PC-3 (cell line): ENCODE data around the gene CRELD2. TPM values are rescaled to one million over a fixed set of nuclear protein-coding genes. Genes with fewer than 3 reads are reported as not detected.

ENCODE experiments used
- ATAC-seq: fragments of 200-7000 bp; cut with Tn5 transposase; 2 replicates; pipeline ENCODE4 v1.9.1; 2020; ENCODE audit warnings: mild to moderate bottlenecking, moderate library complexity
- BruUV-seq: library from RNA; stranded (reverse); fragments of 400-500 nt; replicated peaks from 2 replicates; lab custom pipeline; 2021; lab: Mats Ljungman, UMichigan
- CTCF ChIA-PET: fragments of 300-600 bp; sonication (Branson Sonifier 250); formaldehyde crosslinking; loops from one replicate; lab custom pipeline; 2022; ENCODE audit warnings: antibody characterized with exemption; lab: Charles Lee
- POLR2A ChIA-PET: fragments of 300-600 bp; sonication (Branson Sonifier 250); formaldehyde crosslinking; loops from one replicate; lab custom pipeline; 2022; ENCODE audit warnings: antibody characterized with exemption; ENCODE audit not compliant: unreplicated experiment; lab: Charles Lee
- DNase-seq: peaks from one replicate; pipeline ENCODE4 v3.0.0-alpha.2; 2015
- H2AFZ ChIP-seq: fragments of 300-600 bp; sonication (generic); 2 replicates; pipeline ENCODE4 v1.6.0; 2016; ENCODE audit warnings: antibody characterized with exemption, low read length
- H3F3A ChIP-seq: fragments of 300-600 bp; sonication (generic); one replicate; pipeline ENCODE4 v1.6.0; 2017; ENCODE audit warnings: antibody characterized with exemption, low read length, control low read depth, mild to moderate bottlenecking; ENCODE audit not compliant: unreplicated experiment
- H3K27ac ChIP-seq: fragments of 300-600 bp; sonication (generic); 2 replicates; pipeline ENCODE4 v1.5.1; 2016; ENCODE audit warnings: mild to moderate bottlenecking, low read length
- H3K27me3 ChIP-seq: fragments of 300-600 bp; sonication (generic); 2 replicates; pipeline ENCODE4 v1.6.1; 2016; ENCODE audit warnings: low read length, mixed read lengths
- H3K36me3 ChIP-seq: fragments of 300-600 bp; sonication (generic); 2 replicates; pipeline ENCODE4 v1.6.1; 2016; ENCODE audit warnings: low read depth, mixed run types, low read length, mixed read lengths
- H3K4me1 ChIP-seq: fragments of 300-600 bp; sonication (generic); 2 replicates; pipeline ENCODE4 v1.5.1; 2016; ENCODE audit warnings: low read length; ENCODE audit not compliant: insufficient read depth
- H3K4me2 ChIP-seq: fragments of 300-600 bp; sonication (generic); 2 replicates; pipeline ENCODE4 v1.6.0; 2016; ENCODE audit warnings: low read length
- H3K4me3 ChIP-seq: fragments of 300-600 bp; sonication (generic); 2 replicates; pipeline ENCODE4 v1.5.1; 2016; ENCODE audit warnings: mild to moderate bottlenecking, low read length, mixed read lengths
- H3K79me2 ChIP-seq: fragments of 300-600 bp; sonication (generic); 2 replicates; pipeline ENCODE4 v1.6.1; 2017; ENCODE audit warnings: low read length, mixed read lengths
- H3K9ac ChIP-seq: fragments of 300-600 bp; sonication (generic); 2 replicates; pipeline ENCODE4 v1.6.0; 2016; ENCODE audit warnings: mild to moderate bottlenecking, low read length
- H3K9me2 ChIP-seq: fragments of 300-600 bp; sonication (generic); replicated peaks from 2 replicates; pipeline ENCODE4 v1.6.1; 2016; ENCODE audit warnings: mixed run types, low read length, mixed read lengths
- H3K9me3 ChIP-seq: fragments of 300-600 bp; sonication (generic); 2 replicates; pipeline ENCODE4 v1.6.1; 2016; ENCODE audit warnings: low read length, mixed read lengths
- H4K20me1 ChIP-seq: fragments of 300-600 bp; sonication (generic); 2 replicates; pipeline ENCODE4 v1.6.1; 2016; ENCODE audit warnings: low read length, mixed read lengths
- EZH2 ChIP-seq: fragments of 300-600 bp; sonication (generic); IDR thresholded peaks from one replicate; pipeline ENCODE4 v1.6.1; 2017; ENCODE audit warnings: antibody characterized with exemption, mild to moderate bottlenecking, low read length; ENCODE audit not compliant: unreplicated experiment
- EZH2phosphoT487 ChIP-seq: fragments of 300-600 bp; sonication (generic); IDR thresholded peaks from 2 replicates; pipeline ENCODE4 v1.6.1; 2018; ENCODE audit warnings: mild to moderate bottlenecking, antibody characterized with exemption, low read length, borderline replicate concordance
- intact Hi-C: fragments of 100-400 bp; cut with micrococcal nuclease; formaldehyde crosslinking; loops from 2 replicates; pipeline ENCODE4 v1.9.0; 2023
- total RNA-seq: library from RNA; depleted of rRNA; stranded (reverse); fragments of >200 nt; gene quantifications from 2 replicates; pipeline ENCODE4 v1.2.3, GENCODE V29; 2014
- TF ChIP-seq, protein P1 (sequence below): fragments of 300-600 bp; sonication (generic); conservative IDR thresholded peaks from 2 replicates; pipeline ENCODE4 v1.5.1; 2017; ENCODE audit warnings: antibody characterized with exemption, low read depth, mild to moderate bottlenecking, low read length

CRELD2 gene
- total RNA-seq, 1 experiment from 2014 or later, result 71.3 TPM

- POLR2A ChIA-PET, result no interaction called here
Measured at GRCh38 chr22:49893025-49893424, 25.4 kb upstream of the CRELD2 start.

DNA sequence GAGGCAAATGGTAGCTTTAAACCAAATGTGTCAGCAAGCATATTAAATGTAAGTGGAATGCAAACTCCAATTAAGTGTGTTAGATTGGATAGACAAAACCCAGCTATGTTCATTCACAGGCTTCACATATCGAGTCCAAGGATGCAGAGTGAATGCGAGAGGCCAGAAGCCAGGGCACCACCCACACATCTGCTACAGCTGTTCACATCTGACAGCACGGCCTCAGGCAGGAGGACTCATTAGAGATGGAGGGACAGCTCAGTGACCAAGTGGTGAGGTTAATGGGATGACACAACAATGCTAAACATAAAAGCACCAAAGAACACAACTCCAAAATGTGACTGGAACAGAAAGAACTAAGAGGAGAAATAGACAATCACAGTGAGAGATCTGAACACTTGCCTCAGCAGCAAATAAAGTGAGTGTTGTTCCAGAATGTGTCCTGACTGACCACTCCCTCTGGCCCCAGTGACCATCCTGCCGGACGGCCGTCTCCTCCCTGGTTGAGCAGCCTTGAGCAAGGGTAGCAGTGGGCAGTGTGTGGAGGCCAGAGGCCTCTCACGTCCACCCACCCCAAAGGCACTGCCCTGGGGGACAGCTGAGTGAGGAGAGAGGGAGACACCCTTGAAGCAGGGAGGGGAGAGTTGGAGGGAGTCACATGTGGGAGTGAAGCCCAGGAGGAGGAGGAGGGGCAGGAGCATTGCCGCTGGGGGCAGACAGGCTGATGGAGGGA is 23.9 kb upstream of the CRELD2 start:
- no peak for TF ChIP-seq EZH2
- TF ChIP-seq, protein P1, sequence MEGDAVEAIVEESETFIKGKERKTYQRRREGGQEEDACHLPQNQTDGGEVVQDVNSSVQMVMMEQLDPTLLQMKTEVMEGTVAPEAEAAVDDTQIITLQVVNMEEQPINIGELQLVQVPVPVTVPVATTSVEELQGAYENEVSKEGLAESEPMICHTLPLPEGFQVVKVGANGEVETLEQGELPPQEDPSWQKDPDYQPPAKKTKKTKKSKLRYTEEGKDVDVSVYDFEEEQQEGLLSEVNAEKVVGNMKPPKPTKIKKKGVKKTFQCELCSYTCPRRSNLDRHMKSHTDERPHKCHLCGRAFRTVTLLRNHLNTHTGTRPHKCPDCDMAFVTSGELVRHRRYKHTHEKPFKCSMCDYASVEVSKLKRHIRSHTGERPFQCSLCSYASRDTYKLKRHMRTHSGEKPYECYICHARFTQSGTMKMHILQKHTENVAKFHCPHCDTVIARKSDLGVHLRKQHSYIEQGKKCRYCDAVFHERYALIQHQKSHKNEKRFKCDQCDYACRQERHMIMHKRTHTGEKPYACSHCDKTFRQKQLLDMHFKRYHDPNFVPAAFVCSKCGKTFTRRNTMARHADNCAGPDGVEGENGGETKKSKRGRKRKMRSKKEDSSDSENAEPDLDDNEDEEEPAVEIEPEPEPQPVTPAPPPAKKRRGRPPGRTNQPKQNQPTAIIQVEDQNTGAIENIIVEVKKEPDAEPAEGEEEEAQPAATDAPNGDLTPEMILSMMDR, result no peak
- TF ChIP-seq EZH2phosphoT487, result no peak
- no peak overlapping the region for H3K9ac ChIP-seq
- H3K4me2 ChIP-seq, result no peak overlapping the region
- H3K4me3 ChIP-seq, result no peak overlapping the region
- H3K27me3 ChIP-seq, result no peaks in the 10 kb centered on the region
- H3K9me2 ChIP-seq, result no peaks in the 10 kb centered on the region
- intact Hi-C loops, result no loop called here
- H3K27ac ChIP-seq, result no peak overlapping the region
- H3F3A ChIP-seq, result no peaks in the 10 kb centered on the region
- ATAC-seq (no peak), DNase-seq (no peak)
- BruUV-seq, result no TSS peak
- no peaks in the 10 kb centered on the region for H3K9me3 ChIP-seq
- no peak overlapping the region for H2AFZ ChIP-seq
- ChIA-PET CTCF (no interaction called here), POLR2A (no interaction called here)
- H4K20me1 ChIP-seq, result no peaks in the 10 kb centered on the region
- no peaks in the 10 kb centered on the region for H3K79me2 ChIP-seq
- H3K4me1 ChIP-seq, result no peaks in the 10 kb centered on the region
- no peaks in the 10 kb centered on the region for H3K36me3 ChIP-seq

More at GRCh38 chr22:49893025-49893424, 25.4 kb upstream of the CRELD2 start:
- H3K79me2 ChIP-seq, result no peaks in the 10 kb centered on the region
- no peak overlapping the region for H2AFZ ChIP-seq
- no peak overlapping the region for H3K27ac ChIP-seq
- no peaks in the 10 kb centered on the region for H4K20me1 ChIP-seq
- intact Hi-C loops, result no loop called here
- H3K4me2 ChIP-seq, result no peak overlapping the region
- H3K27me3 ChIP-seq, result no peaks in the 10 kb centered on the region
- no peak overlapping the region for H3K9ac ChIP-seq
- CTCF ChIA-PET, result no interaction called here
- H3K9me3 ChIP-seq, result no peaks in the 10 kb centered on the region
- H3K36me3 ChIP-seq, result no peaks in the 10 kb centered on the region; the same call in 1 of the 2 replicates
- H3K4me1 ChIP-seq, result no peaks in the 10 kb centered on the region
- no peaks in the 10 kb centered on the region for H3F3A ChIP-seq
- no peak overlapping the region for H3K4me3 ChIP-seq
- no peak for TF ChIP-seq EZH2
- TF ChIP-seq, protein P1, result no peak
- TF ChIP-seq EZH2phosphoT487, result no peak
- no peak for ATAC-seq
- H3K9me2 ChIP-seq, result no peaks in the 10 kb centered on the region
- BruUV-seq, result no TSS peak
- DNase-seq, result no peak

DNA sequence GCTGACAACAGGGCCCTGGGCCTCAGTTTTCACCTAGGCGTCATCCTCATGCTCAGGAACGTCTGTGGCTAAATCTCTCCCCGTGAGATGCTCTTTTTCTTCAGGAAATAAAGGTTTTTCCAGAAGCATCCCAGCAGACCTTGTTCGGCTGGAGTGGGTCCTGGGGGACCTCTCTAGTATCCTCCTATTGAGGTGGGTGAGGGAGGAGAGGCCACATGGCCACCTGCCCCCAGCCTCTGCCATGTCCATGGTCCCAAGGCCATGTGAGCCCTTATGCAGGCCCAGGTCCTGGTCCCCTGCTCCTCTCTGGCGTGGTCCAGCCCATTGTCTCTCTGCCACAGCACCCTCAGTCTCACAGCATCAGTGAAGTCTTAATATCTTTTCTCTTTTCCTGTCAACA is 22.2 kb upstream of the CRELD2 start:
- Histone ChIP-seq H3K36me3 (no peaks in the 10 kb centered on the region), H3K9me2 (no peaks in the 10 kb centered on the region), H4K20me1 (no peaks in the 10 kb centered on the region), H3K79me2 (no peaks in the 10 kb centered on the region), H3K27me3 (no peaks in the 10 kb centered on the region), H3K9me3 (no peaks in the 10 kb centered on the region), H3F3A (no peaks in the 10 kb centered on the region), H3K4me2 (no peak overlapping the region), H3K4me3 (no peak overlapping the region), H3K4me1 (no peaks in the 10 kb centered on the region), H3K27ac (no peak overlapping the region), H2AFZ (no peak overlapping the region), H3K9ac (no peak overlapping the region)
- TF ChIP-seq, protein P1, result no peak
- CTCF ChIA-PET, result no interaction called here
- intact Hi-C loops, result no loop called here
- no TSS peak for BruUV-seq
- DNase-seq (no peak), ATAC-seq (no peak)
- POLR2A ChIA-PET, result no interaction called here
